GM12878 (cell line): ENCODE measurements around the gene SASH1. TPM values are rescaled to one million over a fixed set of nuclear protein-coding genes. Genes with fewer than 3 reads are reported as not detected.

ENCODE experiments used
- ATAC-seq: fragments of 200-7000 bp; cut with Tn5 transposase; 3 replicates; pipeline ENCODE4 v1.9.1; 2020; ENCODE audit warnings: mild to moderate bottlenecking, moderate library complexity
- BruUV-seq: library from RNA; stranded (reverse); fragments of 400-500 nt; replicated peaks from 2 replicates; lab custom pipeline; 2021; lab: Mats Ljungman, UMichigan
- CTCF ChIA-PET: fragments of 300-600 bp; sonication (Branson Sonifier 250); formaldehyde crosslinking; extraction: SDS; loops from one replicate; lab custom pipeline; 2021; ENCODE audit warnings: inconsistent platforms; lab: Yijun Ruan, JAX
- POLR2A ChIA-PET: fragments of 350-600 bp; formaldehyde crosslinking; extraction: SDS; loops from one replicate; lab custom pipeline; 2021; ENCODE audit warnings: inconsistent platforms; lab: Charles Lee
- RAD21 ChIA-PET: fragments of 300-600 bp; sonication (Branson Sonifier 250); formaldehyde crosslinking; loops from one replicate; lab custom pipeline; 2023; ENCODE audit warnings: antibody characterized with exemption; ENCODE audit not compliant: unreplicated experiment; lab: Charles Lee
- SMC1A ChIA-PET: fragments of 300-600 bp; sonication (Branson Sonifier 250); formaldehyde crosslinking; loops from one replicate; lab custom pipeline; 2023; ENCODE audit not compliant: unreplicated experiment, uncharacterized antibody; lab: Charles Lee
- DNase-seq: peaks from one replicate; pipeline ENCODE4 v3.0.0-alpha.2; 2011; ENCODE audit warnings: low read depth, low spot score
- FAIRE-seq: peaks from 3 replicates; lab custom pipeline; 2011; peaks lifted over from hg19 to GRCh38; lab: Jason Lieb, UNC
- H2AFZ ChIP-seq: 2 replicates; pipeline ENCODE4 v1.6.0; 2011; ENCODE audit warnings: low read depth, low read length, control low read depth; ENCODE audit not compliant: control insufficient read depth
- H3K27ac ChIP-seq: 2 replicates; pipeline ENCODE4 v1.5.1; 2011; ENCODE audit warnings: control low read depth; ENCODE audit not compliant: control insufficient read depth, insufficient read depth
- H3K27me3 ChIP-seq, 2 experiments: replicated peaks in 1 of 2; 2 replicates each; pipeline versions ENCODE4 v1.6.0 to v1.6.1; 2011; ENCODE audit warnings: low read length in 1 of 2; ENCODE audit not compliant: control insufficient read depth in 2 of 2, insufficient read depth in 2 of 2
- H3K36me3 ChIP-seq, 2 experiments: 2 replicates each; pipeline ENCODE4 v1.5.1; 2011; ENCODE audit warnings: low read length in 1 of 2; ENCODE audit not compliant: control insufficient read depth in 2 of 2, insufficient read depth in 2 of 2
- H3K4me1 ChIP-seq: 2 replicates; pipeline ENCODE4 v1.6.1; 2011; ENCODE audit warnings: mild to moderate bottlenecking, low read length, moderate library complexity, mixed read lengths; ENCODE audit not compliant: control insufficient read depth, insufficient read depth
- H3K4me2 ChIP-seq: 2 replicates; pipeline ENCODE4 v1.6.0; 2011; ENCODE audit warnings: control low read depth; ENCODE audit not compliant: control insufficient read depth, insufficient read depth
- H3K4me3 ChIP-seq: fragments of 200-600 bp; sonication (generic); 2 replicates; pipeline ENCODE4 v1.5.1; 2016
- H3K79me2 ChIP-seq: 2 replicates; pipeline ENCODE4 v1.6.0; 2011; ENCODE audit warnings: low read length; ENCODE audit not compliant: control insufficient read depth, insufficient read depth
- H3K9ac ChIP-seq: 2 replicates; pipeline ENCODE4 v1.8.0; 2011; ENCODE audit warnings: low read length, control low read depth, mixed read lengths; ENCODE audit not compliant: control insufficient read depth, insufficient read depth
- H3K9me3 ChIP-seq: replicated peaks from 3 replicates; pipeline ENCODE4 v1.5.1; 2011; ENCODE audit warnings: mild to moderate bottlenecking, low read length; ENCODE audit not compliant: control insufficient read depth, insufficient read depth
- H4K20me1 ChIP-seq: 2 replicates; pipeline ENCODE4 v1.6.0; 2011; ENCODE audit not compliant: control insufficient read depth, insufficient read depth
- GABPA ChIP-seq: IDR thresholded peaks from 2 replicates; pipeline ENCODE4 v1.6.1; 2014; ENCODE audit warnings: antibody characterized with exemption, low read depth, mild to moderate bottlenecking, inconsistent platforms
- HDAC2 ChIP-seq: fragments of 200-600 bp; sonication (generic); IDR thresholded peaks from 2 replicates; pipeline ENCODE4 v1.6.1; 2017
- JUNB ChIP-seq: IDR thresholded peaks from 2 replicates; pipeline ENCODE4 v1.6.1; 2016; ENCODE audit warnings: antibody characterized with exemption, mild to moderate bottlenecking
- MAX ChIP-seq: IDR thresholded peaks from 2 replicates; pipeline ENCODE4 v1.6.1; 2012; ENCODE audit warnings: low read depth, low read length, improper control_type of control experiment
- MTA2 ChIP-seq: fragments of 450-650 bp; IDR thresholded peaks from 2 replicates; pipeline ENCODE4 v1.6.1; 2016; ENCODE audit warnings: low read depth, mild to moderate bottlenecking, moderate library complexity
- NR2C2 ChIP-seq: IDR thresholded peaks from 2 replicates; pipeline ENCODE4 v1.6.1; 2011; ENCODE audit warnings: borderline replicate concordance, low read depth; ENCODE audit not compliant: control insufficient read depth, insufficient read length
- PAX5 ChIP-seq: IDR thresholded peaks from 2 replicates; pipeline ENCODE4 v1.6.1; 2011; ENCODE audit warnings: low read depth, low read length, borderline replicate concordance
- RELA ChIP-seq: fragments of 450-650 bp; IDR thresholded peaks from 2 replicates; pipeline ENCODE4 v1.8.0; 2014; ENCODE audit warnings: borderline replicate concordance; ENCODE audit not compliant: partially characterized antibody
- SPI1 ChIP-seq: IDR thresholded peaks from 2 replicates; pipeline ENCODE4 v1.6.1; 2011; ENCODE audit warnings: low read depth, mild to moderate bottlenecking, low read length, moderate library complexity, borderline replicate concordance; ENCODE audit not compliant: insufficient read depth
- WRNIP1 ChIP-seq: IDR thresholded peaks from 2 replicates; pipeline ENCODE4 v1.6.1; 2011; ENCODE audit warnings: low read depth, low read length, improper control_type of control experiment, borderline replicate concordance
- ZNF384 ChIP-seq: IDR thresholded peaks from 2 replicates; pipeline ENCODE4 v1.6.1; 2012; ENCODE audit warnings: low read depth, mild to moderate bottlenecking, low read length, improper control_type of control experiment, borderline replicate concordance
- ZSCAN29 ChIP-seq: fragments of 450-650 bp; IDR thresholded peaks from 2 replicates; pipeline ENCODE4 v1.6.1; 2017; ENCODE audit warnings: mild to moderate bottlenecking, moderate library complexity
- WGBS: methylation state at CpG from one replicate; pipeline ENCODE4 v1.1.6; 2016; ENCODE audit warnings: low lambda C conversion rate; ENCODE audit not compliant: insufficient replicate concordance, insufficient coverage; ENCODE audit errors: missing lambda C conversion rate; 5-methylcytosine and 5-hydroxymethylcytosine counted together
- in situ Hi-C: fragments of 300-500 bp; cut with MboI; formaldehyde crosslinking; loops from 9 replicates; pipeline ENCODE4 v1.14.3; 2018; ENCODE audit warnings: mixed read lengths
- intact Hi-C: fragments of 100-400 bp; cut with micrococcal nuclease; formaldehyde crosslinking; loops from one replicate; pipeline ENCODE4 v1.14.2; 2022; ENCODE audit not compliant: unreplicated experiment
- polyA plus RNA-seq, 11 experiments: library from polyadenylated mRNA; depleted of rRNA in 4 of 11; unstranded in 6 of 11; stranded (reverse) in 5 of 11; fragments of >200 nt; fragmentation: Nextera tagmentation in 4 of 11; fragmentation: Illumina TruSeq in 1 of 11; extraction: Ambion mirVana in 4 of 11; extraction: Trizol in 1 of 11; gene quantifications; 1 replicate in 1 of 11; 2 replicates in 10 of 11; pipeline versions ENCODE4 v1.2.1 to v1.2.3, GENCODE V29; 2011 to 2016; ENCODE audit warnings: inconsistent platforms in 2 of 11, missing spikeins in 2 of 11, low read depth in 1 of 11
- total RNA-seq, 4 experiments: library from RNA; depleted of rRNA in 3 of 4; stranded (reverse); fragments of >200 nt in 3 of 4; fragmentation: Illumina TruSeq in 1 of 4; extraction: Trizol in 1 of 4; gene quantifications; 2 replicates each; pipeline versions ENCODE4 v1.2.1 to v1.2.3, GENCODE V29; 2013 to 2021
- TF ChIP-seq, protein P1 (sequence below): fragments of 450-650 bp; formaldehyde crosslinking; IDR thresholded peaks from 2 replicates; pipeline ENCODE4 v1.5.0; 2022; ENCODE audit warnings: mild to moderate bottlenecking, missing genetic modification characterization

The SASH1 gene
- total and polyA plus RNA-seq, 10 of the 15 experiments (the other 5 are each of a cell fraction or from before 2014, with no cell fraction given): 0.01 to 0.73 (median 0.14) TPM; not detected in 4

- Histone ChIP-seq H3K4me3 (no peak overlapping the region), H4K20me1 (no peaks in the 10 kb centered on the region), H3K27ac (no peak overlapping the region), H3K9me3 (no peaks in the 10 kb centered on the region), H3K4me1 (no peaks in the 10 kb centered on the region), H3K4me2 (no peak overlapping the region), H3K27me3 (peaks cover 0 to 2% of the 10 kb centered on the region in 2 experiments; a peak in 2 of 4 replicates), H3K36me3 (no peaks in the 10 kb centered on the region), H3K79me2 (no peaks in the 10 kb centered on the region), H2AFZ (no peak overlapping the region), H3K9ac (no peak overlapping the region)
- intact Hi-C loops (no loop called here), in situ Hi-C loops (no loop called here)
- ChIA-PET SMC1A (no interaction called here), POLR2A (no interaction called here), CTCF (no interaction called here), RAD21 (no interaction called here)
- FAIRE-seq (no peak), DNase-seq (no peak), ATAC-seq (no peak)
- BruUV-seq: no TSS peak
- 6% methylated on average over 1 of the region's 1 CpG for WGBS
- TF ChIP-seq RELA (no peak), NR2C2 (no peak), HDAC2 (no peak), GABPA (no peak), WRNIP1 (no peak), MAX (no peak), ZNF384 (no peak), PAX5 (no peak), MTA2 (no peak), JUNB (no peak), ZSCAN29 (no peak), SPI1 (no peak)
- TF ChIP-seq, protein P1, sequence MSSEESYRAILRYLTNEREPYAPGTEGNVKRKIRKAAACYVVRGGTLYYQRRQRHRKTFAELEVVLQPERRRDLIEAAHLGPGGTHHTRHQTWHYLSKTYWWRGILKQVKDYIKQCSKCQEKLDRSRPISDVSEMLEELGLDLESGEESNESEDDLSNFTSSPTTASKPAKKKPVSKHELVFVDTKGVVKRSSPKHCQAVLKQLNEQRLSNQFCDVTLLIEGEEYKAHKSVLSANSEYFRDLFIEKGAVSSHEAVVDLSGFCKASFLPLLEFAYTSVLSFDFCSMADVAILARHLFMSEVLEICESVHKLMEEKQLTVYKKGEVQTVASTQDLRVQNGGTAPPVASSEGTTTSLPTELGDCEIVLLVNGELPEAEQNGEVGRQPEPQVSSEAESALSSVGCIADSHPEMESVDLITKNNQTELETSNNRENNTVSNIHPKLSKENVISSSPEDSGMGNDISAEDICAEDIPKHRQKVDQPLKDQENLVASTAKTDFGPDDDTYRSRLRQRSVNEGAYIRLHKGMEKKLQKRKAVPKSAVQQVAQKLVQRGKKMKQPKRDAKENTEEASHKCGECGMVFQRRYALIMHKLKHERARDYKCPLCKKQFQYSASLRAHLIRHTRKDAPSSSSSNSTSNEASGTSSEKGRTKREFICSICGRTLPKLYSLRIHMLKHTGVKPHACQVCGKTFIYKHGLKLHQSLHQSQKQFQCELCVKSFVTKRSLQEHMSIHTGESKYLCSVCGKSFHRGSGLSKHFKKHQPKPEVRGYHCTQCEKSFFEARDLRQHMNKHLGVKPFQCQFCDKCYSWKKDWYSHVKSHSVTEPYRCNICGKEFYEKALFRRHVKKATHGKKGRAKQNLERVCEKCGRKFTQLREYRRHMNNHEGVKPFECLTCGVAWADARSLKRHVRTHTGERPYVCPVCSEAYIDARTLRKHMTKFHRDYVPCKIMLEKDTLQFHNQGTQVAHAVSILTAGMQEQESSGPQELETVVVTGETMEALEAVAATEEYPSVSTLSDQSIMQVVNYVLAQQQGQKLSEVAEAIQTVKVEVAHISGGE (CRISPR knock-in tag): no peak
These were observed 45.9 kb upstream of the SASH1 start for GRCh38 chr6:148296771-148297170.
